ENCODE results near the gene RANBP6.

RANBP6 gene

DNA sequence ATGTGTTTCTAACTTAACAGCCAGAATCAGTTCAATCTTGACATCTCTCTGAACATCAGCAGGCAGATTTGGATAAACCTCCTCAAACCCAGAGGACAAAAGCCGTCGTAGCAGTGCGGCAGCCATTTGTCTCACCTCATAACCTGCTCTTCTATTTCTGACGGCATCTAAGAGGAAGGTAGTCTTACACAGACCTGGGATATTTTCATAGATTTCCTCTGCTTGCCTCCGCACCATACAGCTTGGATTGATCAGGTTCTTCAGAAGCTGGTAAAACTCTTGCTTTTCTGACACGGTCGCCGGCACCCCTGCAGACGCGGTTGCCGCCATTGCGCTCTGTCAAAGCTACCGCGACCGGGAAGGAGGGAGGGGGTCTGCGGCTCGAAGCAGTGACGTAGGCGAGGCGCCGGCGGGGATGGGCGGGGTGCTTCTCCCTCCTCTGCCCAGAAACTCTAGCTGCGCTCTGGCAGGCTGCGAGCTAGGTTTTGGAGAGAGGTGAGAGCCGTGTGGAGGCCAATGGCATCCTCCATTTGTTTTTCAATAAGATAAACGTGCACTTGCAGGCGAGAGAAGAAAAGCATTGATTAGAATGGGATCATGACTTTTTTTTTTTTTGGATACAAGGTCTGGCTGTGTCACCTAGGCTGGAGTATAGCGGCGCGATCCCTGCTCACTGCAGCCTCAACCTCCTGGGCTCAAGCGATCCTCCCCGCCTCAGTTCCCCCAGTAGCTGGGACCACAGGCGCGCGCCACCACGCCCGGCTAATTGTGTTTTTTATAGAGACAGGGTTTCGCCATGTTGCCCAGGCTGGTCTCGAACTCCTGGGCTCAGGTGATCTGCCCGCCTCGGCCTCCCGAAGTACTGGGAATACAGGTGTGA is at the start of gene RANBP6 (continued):
- TF ChIP-seq HOXD13 (CRISPR knock-in tag; IDR thresholded peaks at IDR 0.05; ENCODE audit: borderline replicate concordance), result no peak
- 0 out of 2 replicates have a peak, but pooled peaks have one; percentile 13 for TF ChIP-seq WT1 (tag by site-specific recombination; IDR thresholded peaks at IDR 0.05)
- TF ChIP-seq REPIN1 (tag by site-specific recombination; IDR thresholded peaks at IDR 0.05; ENCODE audit: low read depth), result no peak
- no peak for TF ChIP-seq ZNF112 (tag by site-specific recombination; IDR thresholded peaks at IDR 0.05)
- TF ChIP-seq, protein P1, sequence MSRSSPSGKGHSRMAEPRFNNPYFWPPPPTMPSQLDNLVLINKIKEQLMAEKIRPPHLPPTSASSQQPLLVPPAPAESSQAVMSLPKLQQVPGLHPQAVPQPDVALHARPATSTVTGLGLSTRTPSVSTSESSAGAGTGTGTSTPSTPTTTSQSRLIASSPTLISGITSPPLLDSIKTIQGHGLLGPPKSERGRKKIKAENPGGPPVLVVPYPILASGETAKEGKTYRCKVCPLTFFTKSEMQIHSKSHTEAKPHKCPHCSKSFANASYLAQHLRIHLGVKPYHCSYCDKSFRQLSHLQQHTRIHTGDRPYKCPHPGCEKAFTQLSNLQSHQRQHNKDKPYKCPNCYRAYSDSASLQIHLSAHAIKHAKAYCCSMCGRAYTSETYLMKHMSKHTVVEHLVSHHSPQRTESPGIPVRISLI (tag by site-specific recombination; IDR thresholded peaks at IDR 0.05), result no peak
- TF ChIP-seq SETDB1 (IDR thresholded peaks at IDR 0.05; ENCODE audit: insufficient read length, low read length), result no peak
- TF ChIP-seq, protein P2, sequence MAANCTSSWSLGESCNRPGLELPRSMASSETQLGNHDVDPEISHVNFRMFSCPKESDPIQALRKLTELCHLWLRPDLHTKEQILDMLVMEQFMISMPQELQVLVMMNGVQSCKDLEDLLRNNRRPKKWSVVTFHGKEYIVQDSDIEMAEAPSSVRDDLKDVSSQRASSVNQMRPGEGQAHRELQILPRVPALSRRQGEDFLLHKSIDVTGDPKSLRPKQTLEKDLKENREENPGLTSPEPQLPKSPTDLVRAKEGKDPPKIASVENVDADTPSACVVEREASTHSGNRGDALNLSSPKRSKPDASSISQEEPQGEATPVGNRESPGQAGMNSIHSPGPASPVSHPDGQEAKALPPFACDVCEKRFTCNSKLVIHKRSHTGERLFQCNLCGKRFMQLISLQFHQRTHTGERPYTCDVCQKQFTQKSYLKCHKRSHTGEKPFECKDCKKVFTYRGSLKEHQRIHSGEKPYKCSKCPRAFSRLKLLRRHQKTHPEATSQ (tag by site-specific recombination; IDR thresholded peaks at IDR 0.05), result no peak
- no peak for TF ChIP-seq ZNF146 (tag by site-specific recombination; IDR thresholded peaks at IDR 0.05)
- TF ChIP-seq ZNF654 (tag by site-specific recombination; IDR thresholded peaks at IDR 0.05; ENCODE audit: low read depth), result no peak
- TF ChIP-seq ZNF404 (tag by site-specific recombination; IDR thresholded peaks at IDR 0.05), result no peak
- TF ChIP-seq ZNF324 (tag by site-specific recombination; IDR thresholded peaks at IDR 0.05), result no peak
- no peak for TF ChIP-seq ZNF670 (tag by site-specific recombination; IDR thresholded peaks at IDR 0.05; ENCODE audit: low read depth)
- peak; percentile 61 for TF ChIP-seq KLF9 (tag by site-specific recombination; IDR thresholded peaks at IDR 0.05; ENCODE audit: low read depth)
- TF ChIP-seq ZNF350 (tag by site-specific recombination; IDR thresholded peaks at IDR 0.05), result no peak
- TF ChIP-seq ZNF530 (tag by site-specific recombination; IDR thresholded peaks at IDR 0.05; ENCODE audit: low read depth), result no peak
- TF ChIP-seq ZFP3 (tag by site-specific recombination; IDR thresholded peaks at IDR 0.05; ENCODE audit: low read depth), result no peak
- peak; percentile 84 for TF ChIP-seq ZXDB (tag by site-specific recombination; IDR thresholded peaks at IDR 0.05)
- TF ChIP-seq ZNF76 (tag by site-specific recombination; IDR thresholded peaks at IDR 0.05; ENCODE audit: borderline replicate concordance, low read depth), result peak; percentile 10; the same call in 1 of the 2 replicates
- TF ChIP-seq, protein P3, sequence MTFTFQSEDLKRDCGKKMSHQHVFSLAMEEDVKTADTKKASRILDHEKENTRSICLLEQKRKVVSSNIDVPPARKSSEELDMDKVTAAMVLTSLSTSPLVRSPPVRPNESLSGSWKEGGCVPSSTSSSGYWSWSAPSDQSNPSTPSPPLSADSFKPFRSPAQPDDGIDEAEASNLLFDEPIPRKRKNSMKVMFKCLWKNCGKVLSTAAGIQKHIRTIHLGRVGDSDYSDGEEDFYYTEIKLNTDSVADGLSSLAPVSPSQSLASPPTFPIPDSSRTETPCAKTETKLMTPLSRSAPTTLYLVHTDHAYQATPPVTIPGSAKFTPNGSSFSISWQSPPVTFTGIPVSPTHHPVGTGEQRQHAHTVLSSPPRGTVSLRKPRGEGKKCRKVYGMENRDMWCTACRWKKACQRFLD (tag by site-specific recombination; IDR thresholded peaks at IDR 0.05), result no peak
- TF ChIP-seq, protein P4, sequence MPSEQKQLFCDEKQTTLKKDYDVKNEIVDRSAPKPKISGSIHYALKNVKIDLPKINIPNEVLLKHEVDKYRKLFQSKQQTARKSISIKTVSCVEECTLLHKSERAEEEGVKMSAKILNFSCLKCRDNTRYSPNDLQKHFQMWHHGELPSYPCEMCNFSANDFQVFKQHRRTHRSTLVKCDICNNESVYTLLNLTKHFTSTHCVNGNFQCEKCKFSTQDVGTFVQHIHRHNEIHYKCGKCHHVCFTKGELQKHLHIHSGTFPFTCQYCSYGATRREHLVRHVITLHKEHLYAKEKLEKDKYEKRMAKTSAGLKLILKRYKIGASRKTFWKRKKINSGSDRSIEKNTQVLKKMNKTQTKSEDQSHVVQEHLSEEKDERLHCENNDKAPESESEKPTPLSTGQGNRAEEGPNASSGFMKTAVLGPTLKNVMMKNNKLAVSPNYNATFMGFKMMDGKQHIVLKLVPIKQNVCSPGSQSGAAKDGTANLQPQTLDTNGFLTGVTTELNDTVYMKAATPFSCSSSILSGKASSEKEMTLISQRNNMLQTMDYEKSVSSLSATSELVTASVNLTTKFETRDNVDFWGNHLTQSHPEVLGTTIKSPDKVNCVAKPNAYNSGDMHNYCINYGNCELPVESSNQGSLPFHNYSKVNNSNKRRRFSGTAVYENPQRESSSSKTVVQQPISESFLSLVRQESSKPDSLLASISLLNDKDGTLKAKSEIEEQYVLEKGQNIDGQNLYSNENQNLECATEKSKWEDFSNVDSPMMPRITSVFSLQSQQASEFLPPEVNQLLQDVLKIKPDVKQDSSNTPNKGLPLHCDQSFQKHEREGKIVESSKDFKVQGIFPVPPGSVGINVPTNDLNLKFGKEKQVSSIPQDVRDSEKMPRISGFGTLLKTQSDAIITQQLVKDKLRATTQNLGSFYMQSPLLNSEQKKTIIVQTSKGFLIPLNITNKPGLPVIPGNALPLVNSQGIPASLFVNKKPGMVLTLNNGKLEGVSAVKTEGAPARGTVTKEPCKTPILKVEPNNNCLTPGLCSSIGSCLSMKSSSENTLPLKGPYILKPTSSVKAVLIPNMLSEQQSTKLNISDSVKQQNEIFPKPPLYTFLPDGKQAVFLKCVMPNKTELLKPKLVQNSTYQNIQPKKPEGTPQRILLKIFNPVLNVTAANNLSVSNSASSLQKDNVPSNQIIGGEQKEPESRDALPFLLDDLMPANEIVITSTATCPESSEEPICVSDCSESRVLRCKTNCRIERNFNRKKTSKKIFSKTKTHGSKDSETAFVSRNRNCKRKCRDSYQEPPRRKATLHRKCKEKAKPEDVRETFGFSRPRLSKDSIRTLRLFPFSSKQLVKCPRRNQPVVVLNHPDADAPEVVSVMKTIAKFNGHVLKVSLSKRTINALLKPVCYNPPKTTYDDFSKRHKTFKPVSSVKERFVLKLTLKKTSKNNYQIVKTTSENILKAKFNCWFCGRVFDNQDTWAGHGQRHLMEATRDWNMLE (tag by site-specific recombination; conservative IDR thresholded peaks at IDR 0.05; ENCODE audit: low read depth), result peak; percentile 40; the same call in 1 of the 2 replicates
- no peak for TF ChIP-seq MEIS1 (CRISPR knock-in tag; IDR thresholded peaks at IDR 0.05; ENCODE audit: borderline replicate concordance)
- TF ChIP-seq ZNF266 (tag by site-specific recombination; IDR thresholded peaks at IDR 0.05; ENCODE audit: low read depth), result no peak
- TF ChIP-seq, protein P5, sequence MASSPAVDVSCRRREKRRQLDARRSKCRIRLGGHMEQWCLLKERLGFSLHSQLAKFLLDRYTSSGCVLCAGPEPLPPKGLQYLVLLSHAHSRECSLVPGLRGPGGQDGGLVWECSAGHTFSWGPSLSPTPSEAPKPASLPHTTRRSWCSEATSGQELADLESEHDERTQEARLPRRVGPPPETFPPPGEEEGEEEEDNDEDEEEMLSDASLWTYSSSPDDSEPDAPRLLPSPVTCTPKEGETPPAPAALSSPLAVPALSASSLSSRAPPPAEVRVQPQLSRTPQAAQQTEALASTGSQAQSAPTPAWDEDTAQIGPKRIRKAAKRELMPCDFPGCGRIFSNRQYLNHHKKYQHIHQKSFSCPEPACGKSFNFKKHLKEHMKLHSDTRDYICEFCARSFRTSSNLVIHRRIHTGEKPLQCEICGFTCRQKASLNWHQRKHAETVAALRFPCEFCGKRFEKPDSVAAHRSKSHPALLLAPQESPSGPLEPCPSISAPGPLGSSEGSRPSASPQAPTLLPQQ (tag by site-specific recombination; IDR thresholded peaks at IDR 0.05), result no peak
- no peak for TF ChIP-seq ZNF521 (tag by site-specific recombination; IDR thresholded peaks at IDR 0.05)
- TF ChIP-seq ZBTB21 (tag by site-specific recombination; IDR thresholded peaks at IDR 0.05), result peak; percentile 46; the same call in 1 of the 2 replicates
- no peak for TF ChIP-seq OVOL3 (tag by site-specific recombination; IDR thresholded peaks at IDR 0.05)
- TF ChIP-seq, protein P6, sequence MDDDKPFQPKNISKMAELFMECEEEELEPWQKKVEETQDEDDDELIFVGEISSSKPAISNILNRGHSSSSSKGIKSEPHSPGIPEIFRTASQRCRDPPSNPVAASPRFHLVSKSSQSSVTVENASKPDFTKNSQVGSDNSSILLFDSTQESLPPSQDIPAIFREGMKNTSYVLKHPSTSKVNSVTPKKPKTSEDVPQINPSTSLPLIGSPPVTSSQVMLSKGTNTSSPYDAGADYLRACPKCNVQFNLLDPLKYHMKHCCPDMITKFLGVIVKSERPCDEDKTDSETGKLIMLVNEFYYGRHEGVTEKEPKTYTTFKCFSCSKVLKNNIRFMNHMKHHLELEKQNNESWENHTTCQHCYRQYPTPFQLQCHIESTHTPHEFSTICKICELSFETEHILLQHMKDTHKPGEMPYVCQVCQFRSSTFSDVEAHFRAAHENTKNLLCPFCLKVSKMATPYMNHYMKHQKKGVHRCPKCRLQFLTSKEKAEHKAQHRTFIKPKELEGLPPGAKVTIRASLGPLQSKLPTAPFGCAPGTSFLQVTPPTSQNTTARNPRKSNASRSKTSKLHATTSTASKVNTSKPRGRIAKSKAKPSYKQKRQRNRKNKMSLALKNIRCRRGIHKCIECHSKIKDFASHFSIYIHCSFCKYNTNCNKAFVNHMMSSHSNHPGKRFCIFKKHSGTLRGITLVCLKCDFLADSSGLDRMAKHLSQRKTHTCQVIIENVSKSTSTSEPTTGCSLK (tag by site-specific recombination; IDR thresholded peaks at IDR 0.05), result no peak
